HT1080 (cell line): ENCODE results near the gene UGDH. TPM values are rescaled to one million over a fixed set of nuclear protein-coding genes. Genes with fewer than 3 reads are reported as not detected.
A peak's percentile ranks its signal among the peaks of the same experiment; 100 is the strongest.
"Not testable (repeated sequence)": the region's sequence is repeated elsewhere in the genome, so short reads cannot be mapped to it uniquely, and the experiment has no call there.

Source experiments
- DNase-seq: peaks from one replicate; pipeline ENCODE4 v3.0.0-alpha.2; 2015; ENCODE audit warnings: low read depth
- total RNA-seq: library from RNA; depleted of rRNA; stranded (reverse); fragments of >200 nt; shearing (Covaris generic); gene quantifications from 2 replicates; pipeline ENCODE4 v1.2.3, GENCODE V29; 2014

UGDH gene
- total RNA-seq, 1 experiment from 2014 or later = 25.1 TPM

- no peak for DNase-seq
Observed at GRCh38 chr4:39495446-39496213, 31.6 kb downstream of the UGDH start.

- no peak for DNase-seq
Observed at GRCh38 chr4:39494354-39494753, 32.9 kb downstream of the UGDH start.

- no peak for DNase-seq
Observed at GRCh38 chr4:39490322-39490721, 36.9 kb downstream of the UGDH start.

- DNase-seq = no peak
Observed at GRCh38 chr4:39486221-39486804, 40.9 kb downstream of the UGDH start.

GRCh38 chr4:39484582-39485272 lies 42.5 kb downstream of the UGDH start:
- DNase-seq = no peak

GRCh38 chr4:39480902-39481695 lies 46.1 kb downstream of the UGDH start:
- no peak for DNase-seq

GRCh38 chr4:39480251-39480650 lies 47.0 kb downstream of the UGDH start:
- no peak for DNase-seq

GRCh38 chr4:39476187-39476895 lies 50.9 kb downstream of the UGDH start:
- DNase-seq = no peak

GRCh38 chr4:39472396-39472795 lies 54.8 kb downstream of the UGDH start:
- no peak for DNase-seq

- no peak for DNase-seq
Observed at GRCh38 chr4:39470402-39470801, 56.8 kb downstream of the UGDH start.

GRCh38 chr4:39469429-39470077 lies 57.7 kb downstream of the UGDH start:
- DNase-seq = peak; percentile 85

- no peak for DNase-seq
Observed at GRCh38 chr4:39467464-39467863, 59.8 kb downstream of the UGDH start.

GRCh38 chr4:39466747-39467146 lies 60.5 kb downstream of the UGDH start:
- DNase-seq = no peak

- DNase-seq = peak; percentile 77
Observed at GRCh38 chr4:39464886-39465501, 62.2 kb downstream of the UGDH start.

- peak; percentile 95 for DNase-seq
Observed at GRCh38 chr4:39458505-39459300, 68.5 kb downstream of the UGDH start, which contains the start of the genes LIAS and RPL9. Gene LIAS (plus strand): TSS chr4:39459056. CDS start chr4:39459118, 62 bp downstream. Gene RPL9 (minus strand): TSS chr4:39458922. CDS start chr4:39458439, 483 bp downstream.

- DNase-seq = not testable (repeated sequence)
Observed at GRCh38 chr4:39458161-39458504, 69.1 kb downstream of the UGDH start.

- no peak for DNase-seq
Observed at GRCh38 chr4:39456946-39457763, 70.1 kb downstream of the UGDH start.

- DNase-seq = no peak
Observed at GRCh38 chr4:39455486-39455885, 71.8 kb downstream of the UGDH start.
